HG03520 (cell line): ENCODE measurements around the gene UBE4B.
"Not testable (repeated sequence)": the region's sequence is repeated elsewhere in the genome, so short reads cannot be mapped to it uniquely, and the experiment has no call there.

ENCODE experiments used
- ATAC-seq: cut with Tn5 transposase; IDR thresholded peaks from one replicate; pipeline ENCODE4 v1.9.1; 2021; ENCODE audit warnings: mild to moderate bottlenecking, moderate library complexity; ENCODE audit not compliant: unreplicated experiment

The UBE4B gene

DNA sequence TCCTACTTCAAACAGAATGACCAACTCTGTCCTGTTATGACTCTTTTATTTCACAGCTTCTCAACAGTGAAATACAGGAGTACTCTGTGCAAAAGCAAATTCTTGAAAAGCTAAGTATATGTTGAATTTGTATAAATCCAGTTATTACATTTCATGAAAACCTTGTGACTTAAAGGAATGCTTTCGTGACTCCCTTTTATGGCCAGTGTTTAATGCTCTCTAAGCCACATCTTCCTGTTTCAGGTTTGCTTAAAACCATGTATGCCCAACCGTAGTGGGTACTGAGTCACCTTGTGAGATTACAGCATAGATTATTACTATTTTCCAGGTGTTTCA is 137.4 kb downstream of the UBE4B start:
- ATAC-seq, result no peak

DNA sequence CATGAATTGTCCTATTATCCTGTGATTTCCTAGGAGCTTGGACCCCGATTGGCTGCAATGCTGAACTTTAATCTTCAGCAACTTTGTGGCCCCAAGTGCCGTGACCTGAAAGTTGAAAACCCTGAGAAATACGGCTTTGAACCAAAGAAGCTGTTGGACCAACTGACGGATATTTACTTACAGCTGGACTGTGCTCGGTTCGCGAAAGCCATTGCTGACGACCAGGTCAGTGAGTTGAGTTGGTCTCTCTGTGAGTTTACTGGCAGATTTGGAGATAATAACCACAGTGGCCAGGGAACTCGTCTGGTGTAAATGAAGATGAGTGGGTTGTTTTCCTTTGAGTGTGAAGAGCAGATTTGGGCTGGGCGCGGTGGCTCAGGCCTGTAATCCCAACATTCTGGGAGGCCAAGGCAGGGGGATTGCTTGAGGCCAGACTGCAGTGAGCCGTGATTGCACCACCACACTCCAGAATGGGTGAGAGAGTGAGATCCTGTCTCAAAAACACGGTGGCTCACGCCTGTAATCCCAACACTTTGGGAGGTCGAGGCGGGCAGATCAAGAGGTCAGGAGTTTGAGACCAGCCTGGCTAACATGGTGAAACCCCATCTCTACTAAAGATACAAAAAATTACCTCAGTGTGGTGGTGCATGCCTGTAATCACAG is 138.5 kb downstream of the UBE4B start:
- ATAC-seq, result no peak

DNA sequence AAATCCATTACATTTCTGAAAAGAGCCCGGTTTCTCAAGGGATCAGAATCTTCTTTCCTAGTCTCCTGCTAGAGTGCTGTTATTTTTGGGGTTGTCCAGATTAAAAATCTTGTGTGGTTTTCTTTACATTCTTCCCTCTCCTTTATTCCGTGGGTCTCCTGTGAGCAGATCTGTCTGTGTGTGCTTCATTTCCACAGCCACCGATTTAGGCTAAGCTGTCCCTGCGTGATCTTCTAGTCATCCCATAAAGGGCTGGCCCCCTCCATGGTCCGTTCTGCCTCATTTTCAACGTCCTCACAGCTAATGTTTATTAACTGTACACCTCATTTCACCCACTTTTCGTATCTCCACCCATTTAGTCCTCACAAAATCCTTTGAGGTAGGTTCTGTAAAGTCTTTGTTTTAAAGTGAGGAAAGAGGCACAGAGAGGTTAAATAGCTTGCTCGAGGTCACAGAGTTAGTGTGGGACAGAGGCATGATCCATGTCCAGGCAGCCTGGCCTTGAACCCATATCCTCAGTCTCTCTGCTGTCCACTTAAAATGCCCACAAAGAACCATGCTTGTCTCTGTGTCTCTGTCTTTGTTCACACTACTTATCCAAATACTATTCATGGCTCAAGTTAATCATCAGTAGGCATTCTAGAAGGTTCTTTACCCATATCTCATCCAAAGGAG is 139.4 kb downstream of the UBE4B start:
- no peak for ATAC-seq

DNA sequence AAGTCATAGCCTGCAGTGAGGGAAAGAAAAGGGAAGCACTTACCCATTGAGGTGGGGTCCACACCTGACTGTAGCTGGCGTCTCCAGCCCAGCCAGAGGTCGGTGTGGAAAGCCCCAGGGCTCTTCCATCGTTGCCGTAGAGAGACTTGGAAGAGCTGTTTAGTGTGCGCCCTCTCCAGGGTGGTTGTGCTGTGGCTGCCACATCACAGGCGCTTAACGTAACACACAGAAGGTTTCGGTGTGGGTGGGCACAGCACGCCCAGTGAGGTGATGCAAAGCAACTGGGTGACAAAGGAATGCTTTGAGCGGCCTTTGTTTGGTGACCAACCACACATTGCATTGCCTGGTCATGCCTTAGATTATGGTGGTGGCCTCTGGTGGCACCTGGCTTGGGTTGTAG is 140.8 kb downstream of the UBE4B start:
- no peak for ATAC-seq

DNA sequence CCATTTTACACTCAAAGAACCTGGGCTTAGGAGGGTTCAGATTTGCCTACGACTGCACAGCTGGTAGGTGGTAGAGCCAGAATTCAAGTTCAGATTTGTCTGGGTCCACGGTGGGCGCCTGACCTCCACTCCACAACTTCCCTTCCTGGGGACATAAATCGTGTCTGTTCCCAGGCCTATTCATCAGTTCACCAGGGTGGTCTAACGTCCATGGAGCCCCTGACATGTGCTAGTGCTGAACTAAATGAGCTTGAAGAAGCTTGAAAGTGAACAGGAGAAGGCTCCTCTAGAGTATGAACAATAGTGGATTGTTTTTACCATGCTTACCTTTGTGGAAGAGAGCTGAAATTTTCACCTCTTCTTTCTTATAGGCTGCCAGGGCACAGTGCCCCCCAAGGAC is 145.1 kb downstream of the UBE4B start:
- no peak for ATAC-seq

DNA sequence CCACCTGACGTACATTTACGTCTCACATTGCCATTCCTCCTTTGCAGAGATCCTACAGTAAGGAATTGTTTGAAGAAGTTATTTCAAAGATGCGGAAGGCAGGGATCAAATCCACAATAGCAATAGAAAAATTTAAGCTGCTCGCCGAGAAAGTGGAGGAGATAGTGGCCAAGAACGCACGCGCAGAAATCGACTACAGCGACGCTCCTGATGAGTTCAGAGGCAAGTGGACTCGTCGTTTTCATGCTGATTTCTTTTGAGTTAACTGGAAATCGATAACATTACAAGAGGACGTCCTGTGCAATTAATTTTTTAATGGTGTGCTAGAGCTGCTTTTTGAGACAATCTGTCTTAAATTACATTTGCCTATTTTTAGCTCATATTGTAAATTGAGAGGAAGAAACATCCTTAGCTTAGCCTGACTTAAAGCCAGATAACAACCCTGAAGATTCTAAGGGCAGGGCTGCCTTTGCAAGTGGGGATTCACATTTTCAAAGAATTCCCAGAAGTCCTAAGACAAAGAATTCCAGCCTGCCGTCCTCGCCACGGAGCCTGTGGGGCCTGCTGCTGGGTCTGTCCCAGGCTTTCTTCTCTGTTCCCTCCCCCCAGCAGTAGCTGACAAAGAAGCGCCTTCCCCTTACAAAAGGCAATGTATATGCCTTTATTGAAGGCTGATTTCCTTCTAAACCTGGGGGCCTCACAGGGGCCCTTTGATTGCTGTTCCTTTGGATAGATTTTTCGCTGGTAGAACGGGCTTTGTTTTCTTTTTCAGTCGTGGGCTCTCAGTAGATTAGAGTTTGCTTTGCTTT is 146.0 kb downstream of the UBE4B start:
- ATAC-seq, result no peak

DNA sequence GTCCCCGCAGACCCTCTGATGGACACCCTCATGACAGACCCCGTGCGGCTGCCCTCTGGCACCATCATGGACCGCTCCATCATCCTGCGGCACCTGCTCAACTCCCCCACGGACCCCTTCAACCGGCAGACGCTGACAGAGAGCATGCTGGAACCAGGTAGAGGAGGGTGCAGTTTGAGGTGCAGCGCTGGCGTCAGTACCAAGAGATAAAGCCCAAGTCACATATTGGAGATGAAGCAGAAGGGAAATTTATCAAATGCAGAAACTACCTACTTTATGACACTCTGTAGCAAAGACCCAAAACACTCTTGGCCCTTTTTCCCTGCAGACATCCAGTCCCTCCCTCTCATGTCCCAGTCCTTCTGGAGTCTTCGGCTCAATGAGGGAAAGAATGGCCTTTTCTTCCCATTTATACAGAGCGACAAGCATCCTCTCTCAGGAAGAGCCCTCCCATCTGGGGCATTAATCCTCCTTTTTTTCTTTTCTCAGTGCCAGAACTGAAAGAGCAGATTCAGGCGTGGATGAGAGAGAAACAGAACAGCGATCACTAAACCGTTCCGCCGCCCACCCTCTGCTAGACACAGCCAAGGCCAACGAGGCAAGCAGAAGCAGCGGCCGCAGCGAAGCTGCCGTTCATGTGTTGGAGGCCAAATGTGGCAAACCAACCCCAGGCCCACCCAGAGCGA is 146.8 kb downstream of the UBE4B start:
- ATAC-seq, result no peak

DNA sequence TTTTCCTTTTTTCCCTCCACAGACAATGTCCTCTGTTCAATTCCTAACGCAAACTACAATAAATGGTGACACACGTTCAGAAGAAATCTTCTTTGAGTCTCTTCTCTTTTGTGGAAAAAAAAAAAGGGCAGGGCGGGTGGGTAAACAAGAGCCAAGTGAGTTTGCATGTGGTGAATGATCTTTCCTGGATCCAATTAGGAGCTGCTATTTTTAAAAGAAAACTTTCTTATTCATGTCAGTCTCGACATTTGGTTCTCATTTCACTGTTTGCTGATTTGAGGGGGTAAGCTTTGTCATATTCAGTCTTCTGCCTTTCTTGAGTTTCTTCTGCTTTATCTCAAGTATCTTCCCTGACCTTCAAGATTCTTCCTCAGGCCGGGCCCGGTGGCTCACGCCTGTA is 148.4 kb downstream of the UBE4B start:
- no peak for ATAC-seq

DNA sequence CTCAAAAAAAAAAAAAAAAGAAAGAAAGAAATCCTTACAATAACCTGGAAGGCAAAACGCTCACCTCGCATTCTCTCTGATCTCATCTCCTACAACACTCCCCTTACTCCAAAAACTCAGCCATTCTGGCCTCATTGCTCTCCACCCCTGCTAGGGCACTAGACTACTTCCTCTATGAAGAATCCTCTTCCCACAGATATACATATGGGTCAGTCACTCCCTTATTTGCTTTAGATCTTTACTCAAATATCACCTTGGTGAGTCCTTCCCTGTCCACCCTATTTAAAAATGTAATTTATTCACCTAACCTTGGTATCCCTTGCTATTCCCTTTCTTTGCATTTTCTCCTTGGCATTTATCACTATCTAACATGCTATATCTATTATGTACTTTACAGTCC is 153.0 kb downstream of the UBE4B start:
- ATAC-seq, result no peak

DNA sequence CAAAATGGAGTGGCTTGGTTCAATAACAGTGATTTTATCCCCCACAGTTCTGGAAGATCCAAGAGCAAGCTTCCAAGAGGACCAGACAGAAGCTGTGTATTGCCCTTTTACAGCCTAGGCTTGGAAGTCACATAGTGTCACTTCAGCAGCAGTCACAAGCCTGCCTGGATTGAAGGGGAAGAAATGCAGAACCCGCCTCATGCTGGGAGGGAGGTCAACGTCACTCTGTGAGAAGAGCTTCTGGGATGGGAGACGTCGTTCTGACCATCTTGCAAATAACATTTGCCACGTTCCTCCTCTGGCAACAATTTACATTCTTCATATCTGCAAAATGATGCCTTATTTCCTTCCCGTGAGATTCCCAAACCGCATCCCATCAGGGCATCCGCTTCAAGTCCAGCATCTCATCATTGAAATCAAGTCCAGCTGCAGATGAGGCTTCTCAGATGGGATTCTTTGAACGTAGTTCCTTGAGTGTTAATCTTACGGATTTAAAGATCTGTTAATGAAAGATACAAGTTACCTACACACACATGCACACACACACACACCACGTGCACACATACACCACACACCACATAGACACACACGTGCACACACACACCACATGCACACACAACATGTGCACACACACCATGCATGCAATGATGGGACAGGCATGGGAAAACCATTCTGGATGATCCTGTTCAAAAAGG is 153.7 kb downstream of the UBE4B start:
- no peak for ATAC-seq

DNA sequence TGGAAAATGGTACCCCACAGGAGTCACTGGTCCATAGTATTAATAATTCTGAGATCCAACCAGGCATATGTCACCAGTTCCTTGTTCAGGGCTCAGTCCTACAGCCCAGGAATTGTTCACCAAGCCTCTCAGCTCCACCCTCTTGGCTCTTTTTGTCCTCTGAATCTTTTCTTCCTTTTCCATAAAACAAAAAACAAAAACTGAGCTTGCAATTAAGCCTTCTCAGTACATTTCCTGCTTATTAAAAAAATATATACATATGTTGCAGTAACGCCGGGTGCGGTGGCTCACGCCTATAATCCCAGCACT is 154.2 kb downstream of the UBE4B start:
- ATAC-seq, result no peak

DNA sequence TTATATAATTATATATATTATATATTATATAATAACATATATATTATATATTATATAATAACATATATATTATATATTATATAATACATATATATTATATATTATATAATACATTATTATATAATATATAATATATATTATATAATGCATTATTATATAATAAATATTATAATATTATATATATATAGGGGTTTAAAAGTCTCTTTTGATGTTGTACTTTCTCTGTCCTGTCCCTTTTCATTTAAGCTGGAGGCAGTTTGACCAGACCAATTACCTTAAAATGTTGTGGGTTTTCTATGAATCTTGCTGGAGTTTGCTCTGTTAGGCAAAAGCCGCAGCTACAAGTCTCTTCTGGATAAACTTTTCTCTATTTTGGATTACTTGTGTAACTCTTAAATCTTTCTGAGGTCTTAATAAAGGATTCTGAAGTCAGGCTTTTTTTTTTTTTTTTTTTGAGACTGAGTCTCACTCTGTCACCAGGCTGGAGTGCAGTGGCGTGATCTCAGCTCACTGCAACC is 155.4 kb downstream of the UBE4B start:
- no peak for ATAC-seq

DNA sequence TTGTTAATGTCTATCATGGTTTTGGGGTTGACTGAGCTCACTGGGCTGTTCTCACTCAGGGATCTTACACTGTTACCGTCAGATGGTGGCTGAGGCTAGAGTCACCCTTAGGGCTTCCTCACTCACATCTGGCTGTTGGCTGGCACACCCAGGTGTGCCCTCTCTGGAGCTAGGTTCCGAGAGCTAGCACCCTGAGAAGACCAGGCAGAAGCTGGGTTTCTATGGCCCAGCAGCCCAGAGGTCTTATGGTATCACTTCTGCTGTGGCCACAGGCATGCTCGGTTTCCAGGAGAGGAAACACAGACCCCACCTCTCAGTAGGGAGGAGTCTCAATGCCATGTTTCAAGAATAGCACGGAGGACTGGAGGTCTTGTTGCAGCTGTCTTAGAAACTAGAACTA is 156.9 kb downstream of the UBE4B start:
- no peak for ATAC-seq

DNA sequence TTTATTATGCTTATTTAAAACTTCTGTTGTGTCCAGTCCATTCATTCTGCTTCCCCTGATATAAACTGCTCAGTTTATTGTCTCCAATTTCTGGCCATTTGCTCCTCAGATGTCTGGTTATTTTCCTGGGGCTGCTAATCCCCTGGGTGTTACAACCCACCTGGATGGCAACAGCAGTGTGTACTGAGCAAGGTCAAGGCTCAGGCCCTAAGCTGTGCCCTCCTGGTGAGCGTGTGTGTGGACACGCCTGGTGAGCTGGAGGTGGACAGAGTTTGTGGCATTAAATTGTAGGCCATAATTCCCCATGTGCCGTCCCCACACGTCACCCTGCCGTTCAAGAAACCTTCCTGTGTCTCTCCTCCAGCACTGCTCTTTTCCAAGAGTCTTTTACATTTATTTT is 159.5 kb downstream of the UBE4B start:
- ATAC-seq, result no peak

DNA sequence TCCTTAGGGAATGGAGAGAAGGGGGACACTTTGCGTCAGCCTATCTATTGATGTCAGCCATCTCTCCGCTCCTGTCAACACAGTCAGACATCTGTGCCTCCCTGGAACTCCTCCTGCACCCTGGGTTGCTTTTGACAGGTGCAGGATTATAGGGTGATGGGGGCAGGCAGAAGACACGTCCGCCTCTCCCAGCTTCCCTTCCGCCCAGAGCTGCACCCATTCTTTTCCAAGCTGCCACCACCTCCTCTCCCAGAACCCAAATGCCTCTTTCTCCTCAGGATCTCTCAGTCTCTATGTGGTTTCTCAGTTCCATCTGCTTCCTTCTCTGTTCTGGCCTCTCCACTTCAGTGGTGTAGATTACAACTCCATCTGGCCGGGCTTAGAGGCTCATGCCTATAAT is 160.5 kb downstream of the UBE4B start:
- no peak for ATAC-seq

DNA sequence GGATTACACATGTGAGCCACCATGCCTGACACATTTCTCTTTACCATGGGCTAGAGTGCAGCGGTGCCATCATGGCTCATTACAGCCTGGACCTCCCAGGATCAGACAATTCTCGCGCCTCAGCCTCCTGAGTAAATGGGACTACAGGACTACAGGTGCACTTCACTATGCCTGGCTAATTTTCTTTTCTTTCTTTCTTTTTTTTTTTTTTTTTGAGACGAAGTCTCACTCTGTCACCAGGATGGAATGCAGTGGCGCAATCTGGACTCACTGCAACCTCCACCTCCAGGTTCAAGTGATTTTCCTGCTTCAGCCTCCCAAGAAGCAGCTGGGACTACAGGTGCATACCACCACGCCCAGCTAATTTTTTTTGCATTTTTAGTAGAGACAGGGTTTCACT is 162.8 kb downstream of the UBE4B start:
- ATAC-seq, result no peak

DNA sequence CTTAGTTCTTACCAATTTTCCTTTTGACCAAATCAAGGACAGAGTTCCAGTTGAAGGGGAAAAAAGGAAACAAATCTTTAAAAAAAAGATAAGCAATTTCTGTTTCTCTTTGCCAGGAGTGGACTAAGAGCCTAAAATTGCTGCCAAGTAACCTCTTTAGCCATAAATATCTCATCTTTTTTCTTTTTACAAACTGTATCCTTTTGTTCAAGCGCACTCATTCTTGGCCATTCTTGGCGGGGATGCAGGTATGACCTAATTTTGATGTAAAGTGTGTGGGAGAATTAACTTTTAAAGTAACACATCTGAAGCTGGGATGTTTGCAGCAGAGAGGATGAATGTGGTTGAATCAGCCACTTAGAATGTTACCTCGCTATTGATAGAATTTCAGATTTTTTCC is 164.2 kb downstream of the UBE4B start:
- ATAC-seq, result no peak

DNA sequence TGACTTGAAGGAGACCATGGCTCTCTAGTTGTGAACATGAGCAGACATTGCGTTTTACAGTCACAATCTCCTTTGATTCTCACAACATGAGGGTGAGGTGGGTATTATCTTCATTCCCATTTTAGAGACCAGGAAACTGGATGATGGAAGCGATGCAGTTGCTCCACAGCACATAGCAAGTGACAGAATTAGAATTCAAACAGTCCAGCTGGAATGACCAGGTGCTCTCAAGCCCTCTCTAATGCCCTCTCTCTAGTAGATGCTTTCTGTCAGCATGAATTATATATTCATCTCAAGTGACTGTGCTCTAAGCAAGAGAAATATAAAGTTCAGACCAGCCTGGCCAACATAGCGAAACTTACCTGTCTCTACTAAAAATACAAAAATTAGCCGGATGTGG is 167.9 kb downstream of the UBE4B start:
- no peak for ATAC-seq

DNA sequence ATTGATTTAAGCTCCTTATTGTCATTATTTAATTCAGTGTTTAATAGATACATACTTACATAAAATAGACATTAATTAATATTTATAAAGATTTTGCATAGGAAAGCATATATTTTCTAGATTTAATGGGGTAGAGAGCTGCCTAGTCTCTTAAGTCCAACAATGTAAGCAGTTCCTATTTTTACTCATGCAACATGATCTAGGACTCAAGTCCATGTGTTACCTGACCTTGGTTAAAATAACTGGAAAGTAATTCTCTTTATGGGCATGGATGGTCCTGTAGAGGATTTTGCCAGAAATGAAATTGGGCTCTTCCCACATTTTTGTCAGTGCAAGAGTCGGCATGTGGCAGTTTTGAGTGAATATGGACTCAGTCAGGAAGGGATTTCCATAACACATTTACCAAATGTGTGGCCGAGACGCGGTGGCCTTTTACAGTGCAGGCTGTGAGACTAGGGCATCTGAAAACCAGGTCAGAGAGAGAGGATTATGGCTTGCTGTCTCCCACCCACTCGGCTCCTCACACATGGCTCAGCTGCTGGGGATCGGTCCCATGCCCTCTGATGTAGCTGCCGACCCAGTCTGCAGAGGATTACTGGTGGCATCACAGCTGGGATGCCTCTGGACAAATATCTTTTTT is 171.4 kb downstream of the UBE4B start:
- ATAC-seq, result no peak

DNA sequence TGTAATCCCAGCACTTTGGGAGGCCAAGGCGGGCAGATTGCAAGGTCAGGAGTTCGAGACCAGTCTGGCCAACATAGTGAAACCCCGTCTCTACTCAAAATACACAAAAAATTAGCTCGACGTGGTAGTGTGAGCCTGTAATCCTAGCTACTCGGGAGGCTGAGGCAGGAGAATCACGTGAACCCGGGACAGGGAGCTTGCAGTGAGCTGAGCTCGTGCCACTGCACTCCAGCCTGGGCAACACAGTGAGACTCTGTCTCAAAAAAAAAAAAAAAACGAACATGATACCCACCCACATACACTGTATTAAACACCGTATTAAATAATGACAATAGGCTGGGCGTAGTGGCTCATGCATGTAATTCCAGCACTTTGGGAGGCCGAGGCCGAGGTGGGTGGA is 172.4 kb downstream of the UBE4B start:
- not testable (repeated sequence) for ATAC-seq

DNA sequence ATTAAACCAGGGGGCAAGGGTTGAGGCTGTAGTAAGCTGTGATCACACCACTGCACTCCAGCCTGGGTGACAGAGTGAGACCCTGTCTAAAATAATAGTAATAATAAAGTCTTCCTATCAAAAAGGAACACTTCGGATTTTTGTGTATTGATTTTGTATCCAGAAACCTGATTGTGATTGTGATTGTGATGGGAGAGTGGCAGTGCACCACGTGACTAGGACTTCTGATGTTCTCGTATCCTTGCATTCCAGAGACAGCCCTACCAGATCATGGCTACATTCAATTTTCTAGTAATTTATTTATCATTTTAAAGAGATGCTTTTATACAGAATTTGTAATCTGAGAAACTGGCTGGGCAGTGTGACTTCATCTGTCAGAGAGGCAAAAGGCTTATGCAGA is 175.1 kb downstream of the UBE4B start:
- ATAC-seq, result no peak
